GM18909 (cell line): ENCODE measurements around the gene SCRG1.
A peak's percentile ranks its signal among the peaks of the same experiment; 100 is the strongest.

ENCODE experiments used
- ATAC-seq: cut with Tn5 transposase; IDR thresholded peaks from one replicate; pipeline ENCODE4 v1.9.1; 2021; ENCODE audit warnings: mild to moderate bottlenecking; ENCODE audit not compliant: unreplicated experiment, poor library complexity

Gene SCRG1

GRCh38 chr4:173367285-173367684, 31.6 kb downstream of the SCRG1 start:
- ATAC-seq: peak; percentile 16

GRCh38 chr4:173365359-173365996, 33.4 kb downstream of the SCRG1 start:
- ATAC-seq: no peak

GRCh38 chr4:173362666-173363065, 36.2 kb downstream of the SCRG1 start:
- no peak for ATAC-seq

DNA sequence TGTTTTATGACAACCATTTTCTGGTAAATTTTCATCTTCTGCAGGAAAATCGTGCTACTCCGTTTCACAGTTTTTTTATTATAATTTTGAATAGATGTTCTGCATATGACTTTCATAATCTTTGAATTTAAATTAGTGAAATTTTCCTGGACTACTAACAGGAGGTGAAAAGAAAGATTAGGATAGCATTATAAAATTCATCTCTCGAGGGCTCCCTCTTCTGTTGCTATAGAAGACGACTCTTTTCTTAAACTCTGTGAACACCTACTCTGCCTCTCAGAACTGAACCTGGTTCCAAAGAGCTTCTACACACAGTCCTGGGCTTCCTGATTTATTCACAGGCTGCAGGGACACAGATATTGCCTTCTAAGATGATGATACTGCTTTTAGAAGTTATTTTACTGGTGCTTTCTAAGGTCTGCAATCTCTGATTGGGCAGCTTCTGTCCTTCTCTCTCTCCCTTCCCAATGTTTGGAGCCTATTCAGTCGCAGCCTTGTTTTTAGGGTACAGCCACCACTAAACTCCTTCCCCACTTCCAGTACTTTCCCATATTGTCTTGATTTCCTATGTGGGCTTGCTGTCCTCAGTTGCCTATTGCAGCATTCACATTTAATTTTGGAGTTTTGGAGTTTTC, 38.2 kb downstream of the SCRG1 start:
- no peak for ATAC-seq

DNA sequence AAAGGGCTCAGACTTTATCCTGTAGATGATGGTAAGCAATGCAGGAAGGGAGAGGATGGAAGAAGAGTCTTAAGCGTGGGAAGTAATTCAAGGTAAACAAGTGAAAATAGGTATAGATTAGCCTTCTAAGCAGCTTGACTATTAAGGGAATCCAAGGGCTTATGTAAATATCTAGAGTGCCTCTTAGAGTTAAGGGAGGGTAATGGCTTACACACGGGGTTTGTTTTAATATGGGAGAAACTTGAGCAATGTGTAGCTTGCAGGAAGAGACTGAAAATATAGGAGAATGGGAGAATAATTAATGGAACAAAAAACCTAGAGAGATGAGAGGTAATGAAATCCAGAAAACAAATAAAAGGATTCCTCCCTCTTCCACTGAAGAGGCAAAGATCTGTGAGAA, 41.0 kb downstream of the SCRG1 start:
- no peak for ATAC-seq

- ATAC-seq: no peak
Observed at GRCh38 chr4:173347467-173347866, 51.4 kb downstream of the SCRG1 start.

DNA sequence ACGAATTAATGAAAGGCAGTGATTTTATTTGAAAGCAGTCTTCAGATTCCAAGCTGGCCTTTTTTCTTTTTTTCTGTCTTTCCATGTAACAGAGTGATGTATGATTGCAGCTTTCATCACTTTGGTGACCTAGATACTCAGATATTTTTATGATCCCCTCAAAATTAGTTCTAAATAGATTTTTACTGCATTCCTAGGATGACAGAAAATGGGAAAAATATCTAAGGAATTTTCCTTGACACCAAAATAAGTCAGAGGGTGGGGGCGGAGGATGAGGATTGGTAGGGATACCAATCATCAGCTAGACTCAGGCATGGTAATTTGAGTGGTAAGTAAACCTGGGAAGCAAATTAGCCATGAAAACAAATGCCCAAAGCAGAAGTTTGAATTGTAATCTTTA, 52.8 kb downstream of the SCRG1 start:
- no peak for ATAC-seq

DNA sequence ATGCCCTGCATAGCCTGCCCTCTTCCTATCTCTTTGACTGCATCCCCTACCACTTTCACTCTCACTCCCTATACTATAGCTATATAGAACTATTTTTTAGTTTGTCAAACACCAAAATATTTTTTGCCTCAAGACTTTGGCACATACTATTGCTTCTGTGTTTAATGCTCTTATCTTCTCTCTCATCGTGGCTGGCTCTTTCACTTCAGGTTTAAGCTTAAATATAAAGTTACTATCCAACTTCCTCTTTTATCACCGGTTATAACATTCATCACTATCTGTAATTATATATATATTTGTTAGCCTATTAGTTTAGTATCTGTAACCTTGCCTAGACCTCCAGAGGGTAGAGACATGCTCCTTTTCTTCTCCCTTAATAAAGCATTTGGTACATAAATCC, 53.3 kb downstream of the SCRG1 start:
- no peak for ATAC-seq

DNA sequence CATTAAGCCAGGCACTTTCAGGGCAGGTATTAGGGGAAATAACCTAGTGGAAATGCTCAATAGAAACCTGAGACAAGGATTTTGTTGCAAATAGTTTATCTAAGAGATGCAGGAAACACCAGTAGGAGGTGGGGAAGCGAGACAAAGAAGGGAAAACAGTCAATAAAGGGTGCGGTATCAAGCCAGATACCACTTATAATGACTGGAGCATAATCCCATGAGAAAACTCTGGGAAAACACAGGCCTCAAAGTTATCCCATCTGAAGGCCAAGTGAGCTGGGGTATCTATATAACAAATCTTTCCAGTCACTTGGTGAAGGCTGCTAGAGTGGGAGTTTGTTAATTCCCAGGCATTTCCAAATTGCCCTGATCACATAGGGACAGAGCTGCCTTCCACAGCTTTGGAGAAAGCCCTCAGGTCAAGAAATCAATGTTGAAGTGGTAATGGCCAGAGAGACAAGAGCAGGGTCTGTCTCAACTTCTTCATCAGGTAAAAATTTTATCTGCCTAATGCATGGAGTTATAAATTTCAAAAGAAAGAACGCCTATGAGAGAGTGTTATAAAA, 55.0 kb downstream of the SCRG1 start:
- no peak for ATAC-seq

DNA sequence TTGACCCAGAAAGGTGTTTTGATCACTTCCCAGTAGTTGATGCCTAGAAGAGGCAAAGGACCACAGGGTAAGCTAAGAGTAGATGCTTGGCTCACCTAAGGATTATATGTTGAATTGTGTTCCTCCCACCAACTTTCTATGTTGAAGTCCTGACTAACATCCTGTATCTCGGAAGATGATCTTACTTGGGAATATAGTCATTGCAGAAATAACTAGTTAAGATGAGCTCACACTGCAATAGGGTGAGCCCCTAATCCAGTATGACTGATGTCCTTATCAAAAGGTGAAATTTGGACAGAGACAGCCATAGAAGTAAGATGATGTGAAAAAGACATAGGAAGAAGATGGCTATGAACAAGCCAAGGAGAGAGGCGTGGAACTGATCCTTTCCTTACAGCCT, 61.5 kb downstream of the SCRG1 start:
- no peak for ATAC-seq

GRCh38 chr4:173334891-173335752, 63.8 kb downstream of the SCRG1 start:
- ATAC-seq: peak; percentile 36
